IMR-90 (cell line): Measurements from ENCODE around the gene PDE11A. TPM values are rescaled to one million over a fixed set of nuclear protein-coding genes. Genes with fewer than 3 reads are reported as not detected.

Experiments used
- ATAC-seq: fragments of 200-7000 bp; cut with Tn5 transposase; 2 replicates; pipeline ENCODE4 v1.9.1; 2020; ENCODE audit warnings: low read depth, mild to moderate bottlenecking, moderate library complexity
- BruUV-seq: library from RNA; stranded (reverse); fragments of 400-500 nt; replicated peaks from 2 replicates; lab custom pipeline; 2021; lab: Mats Ljungman, UMichigan
- CTCF ChIA-PET: fragments of 300-600 bp; formaldehyde crosslinking; extraction: SDS; loops from one replicate; lab custom pipeline; 2021; ENCODE audit warnings: antibody characterized with exemption; lab: Yijun Ruan, JAX
- POLR2A ChIA-PET: fragments of 300-600 bp; sonication (Branson Sonifier 250); formaldehyde crosslinking; loops from one replicate; lab custom pipeline; 2022; ENCODE audit warnings: antibody characterized with exemption; ENCODE audit not compliant: unreplicated experiment; lab: Charles Lee
- DNase-seq: peaks from one replicate; pipeline ENCODE4 v3.0.0; 2013
- H2AFZ ChIP-seq: replicated peaks from 2 replicates; pipeline ENCODE3; 2013; ENCODE audit warnings: low read length, mild to moderate bottlenecking; ENCODE audit not compliant: poor library complexity
- H2AK5ac ChIP-seq: 2 replicates; pipeline ENCODE4 v1.6.1; 2013; ENCODE audit warnings: low read depth, low read length, inconsistent platforms
- H2AK9ac ChIP-seq: replicated peaks from 2 replicates; pipeline ENCODE3; 2013; ENCODE audit warnings: mild to moderate bottlenecking, low read depth, low read length, moderate library complexity; ENCODE audit not compliant: poor library complexity
- H2BK120ac ChIP-seq: 2 replicates; pipeline ENCODE4 v1.6.1; 2013; ENCODE audit warnings: low read depth, low read length, inconsistent platforms
- H2BK15ac ChIP-seq: 3 replicates; pipeline ENCODE4 v1.6.1; 2013; ENCODE audit warnings: low read depth, low read length, inconsistent platforms
- H2BK20ac ChIP-seq: 2 replicates; pipeline ENCODE4 v1.6.1; 2013; ENCODE audit warnings: low read depth, mild to moderate bottlenecking, inconsistent platforms, low read length, moderate library complexity
- H2BK5ac ChIP-seq: 2 replicates; pipeline ENCODE4 v1.6.1; 2013; ENCODE audit warnings: mild to moderate bottlenecking, low read depth, low read length, inconsistent platforms; ENCODE audit not compliant: poor library complexity, severe bottlenecking
- H3K14ac ChIP-seq: replicated peaks from 2 replicates; pipeline ENCODE4 v1.6.1; 2013; ENCODE audit warnings: low read depth, low read length, inconsistent platforms
- H3K18ac ChIP-seq: 2 replicates; pipeline ENCODE4 v1.6.1; 2013; ENCODE audit warnings: low read depth, low read length, control low read depth
- H3K23ac ChIP-seq: 2 replicates; pipeline ENCODE4 v1.6.1; 2013; ENCODE audit warnings: low read depth, low read length, inconsistent platforms
- H3K27ac ChIP-seq: 2 replicates; pipeline ENCODE4 v1.5.1; 2013; ENCODE audit warnings: mild to moderate bottlenecking, control low read depth, low read length; ENCODE audit not compliant: insufficient read depth
- H3K27me3 ChIP-seq: 2 replicates; pipeline ENCODE4 v1.6.1; 2013; ENCODE audit warnings: low read length; ENCODE audit not compliant: control insufficient read depth, insufficient read depth
- H3K36me3 ChIP-seq: 2 replicates; pipeline ENCODE4 v1.6.1; 2013; ENCODE audit warnings: low read length, mixed read lengths; ENCODE audit not compliant: control insufficient read depth, insufficient read depth
- H3K4ac ChIP-seq: 2 replicates; pipeline ENCODE4 v1.6.1; 2013; ENCODE audit warnings: low read depth, low read length, inconsistent platforms
- H3K4me1 ChIP-seq: 2 replicates; pipeline ENCODE4 v1.6.1; 2013; ENCODE audit warnings: low read length, mixed read lengths; ENCODE audit not compliant: control insufficient read depth, insufficient read depth
- H3K4me2 ChIP-seq: 2 replicates; pipeline ENCODE4 v1.6.1; 2013; ENCODE audit warnings: low read depth, mild to moderate bottlenecking, control low read depth, low read length, moderate library complexity
- H3K4me3 ChIP-seq: 2 replicates; pipeline ENCODE4 v1.5.1; 2013; ENCODE audit warnings: low read depth, mild to moderate bottlenecking, control low read depth, low read length, moderate library complexity; ENCODE audit not compliant: insufficient read depth
- H3K56ac ChIP-seq: 2 replicates; pipeline ENCODE4 v1.6.1; 2013; ENCODE audit warnings: low read length, inconsistent platforms; ENCODE audit not compliant: insufficient read depth; ENCODE audit errors: extremely low read depth
- H3K79me1 ChIP-seq, 2 experiments: 2 replicates each; pipeline ENCODE4 v1.6.1; 2013; ENCODE audit warnings: low read length in 2 of 2, inconsistent platforms in 1 of 2, low read depth in 1 of 2
- H3K9ac ChIP-seq: 2 replicates; pipeline ENCODE4 v1.6.1; 2013; ENCODE audit warnings: low read depth, low read length, control low read depth
- H3K9me1 ChIP-seq: 2 replicates; pipeline ENCODE4 v1.6.1; 2013; ENCODE audit warnings: low read length, inconsistent platforms; ENCODE audit not compliant: insufficient read depth
- H3K9me3 ChIP-seq: 2 replicates; pipeline ENCODE4 v1.6.1; 2013; ENCODE audit warnings: low read length; ENCODE audit not compliant: control insufficient read depth, insufficient read depth
- H4K20me1 ChIP-seq: 2 replicates; pipeline ENCODE4 v1.6.1; 2013; ENCODE audit warnings: low read length, inconsistent platforms; ENCODE audit not compliant: insufficient read depth
- H4K5ac ChIP-seq: 2 replicates; pipeline ENCODE4 v1.6.1; 2013; ENCODE audit warnings: mild to moderate bottlenecking, low read depth, low read length, control low read depth
- H4K8ac ChIP-seq, 2 experiments: 2 replicates each; pipeline ENCODE4 v1.6.1; 2013; ENCODE audit warnings: low read depth in 2 of 2, low read length in 2 of 2, control low read depth in 1 of 2, inconsistent platforms in 1 of 2
- H4K91ac ChIP-seq: 2 replicates; pipeline ENCODE4 v1.6.1; 2013; ENCODE audit warnings: low read depth, low read length, inconsistent platforms; ENCODE audit not compliant: insufficient read depth
- BHLHE40 ChIP-seq: fragments of 150-350 bp; IDR thresholded peaks from 2 replicates; pipeline ENCODE4 v1.6.1; 2016; ENCODE audit warnings: mild to moderate bottlenecking, low read depth, low read length
- ELK1 ChIP-seq: fragments of 150-350 bp; IDR thresholded peaks from 2 replicates; pipeline ENCODE4 v1.6.1; 2016; ENCODE audit warnings: low read depth, mild to moderate bottlenecking, low read length, moderate library complexity, borderline replicate concordance
- RAD21 ChIP-seq: IDR thresholded peaks from 2 replicates; pipeline ENCODE4 v1.6.1; 2012; ENCODE audit warnings: low read length, improper control_type of control experiment
- RFX5 ChIP-seq: IDR thresholded peaks from 2 replicates; pipeline ENCODE4 v1.8.0; 2012; ENCODE audit warnings: low read depth, mild to moderate bottlenecking, low read length, moderate library complexity
- WGBS, 2 experiments: methylation state at CpG; one replicate each; pipeline versions ENCODE4 v1.1.5 to v1.1.7; 2013; ENCODE audit warnings: missing lambda C conversion rate in 2 of 2; ENCODE audit not compliant: insufficient read length in 1 of 2; ENCODE audit errors: extremely low coverage in 2 of 2; 5-methylcytosine and 5-hydroxymethylcytosine counted together
- dilution Hi-C: fragments of 300-500 bp; cut with HindIII; formaldehyde crosslinking; loops from one replicate; pipeline ENCODE4 v1.14.3; 2018; ENCODE audit warnings: low sequenced_read_pairs; ENCODE audit not compliant: unreplicated experiment
- in situ Hi-C: fragments of 300-500 bp; cut with MboI; formaldehyde crosslinking; loops from 3 replicates; pipeline ENCODE4 v1.14.3; 2019; ENCODE audit warnings: low sequenced_read_pairs, inconsistent platforms, mixed read lengths
- intact Hi-C: fragments of 100-400 bp; cut with micrococcal nuclease; formaldehyde crosslinking; loops from 2 replicates; pipeline ENCODE4 v1.10.0; 2022
- polyA plus RNA-seq, 3 experiments: library from polyadenylated mRNA; depleted of rRNA; stranded (reverse); fragments of >200 nt; gene quantifications; 2 replicates each; pipeline ENCODE4 v1.2.3, GENCODE V29; 2012; ENCODE audit warnings: low replicate concordance in 1 of 3
- total RNA-seq: library from RNA; depleted of rRNA; stranded (reverse); fragments of >200 nt; gene quantifications from 2 replicates; pipeline ENCODE4 v1.2.3, GENCODE V29; 2012

PDE11A gene
- total and polyA plus RNA-seq, 2 of the 4 experiments (the other 2 are of a cell fraction), result 0.21 to 0.72 TPM

GRCh38 chr2:177595126-177595845 is 477.3 kb downstream of the PDE11A start:
- Histone ChIP-seq H3K27me3 (peaks cover 12% of the 10 kb centered on the region), H3K79me1 (no peaks in the 10 kb centered on the region), H2AK5ac (no peak overlapping the region), H3K4me1 (no peaks in the 10 kb centered on the region), H3K9ac (no peak overlapping the region), H3K9me3 (no peaks in the 10 kb centered on the region), H3K36me3 (no peaks in the 10 kb centered on the region), H4K20me1 (no peaks in the 10 kb centered on the region), H3K56ac (no peak overlapping the region), H3K27ac (no peak overlapping the region), H4K8ac (no peak overlapping the region), H3K18ac (no peak overlapping the region), H3K23ac (no peak overlapping the region), H2BK120ac (no peak overlapping the region), H3K9me1 (no peaks in the 10 kb centered on the region), H3K4me2 (no peak overlapping the region), H3K4me3 (no peak overlapping the region), H2BK20ac (no peak overlapping the region), H3K14ac (no peak overlapping the region), H2AFZ (no peak overlapping the region), H2BK5ac (no peak overlapping the region), H3K4ac (no peak overlapping the region), H4K91ac (no peak overlapping the region), H2AK9ac (no peak overlapping the region), H2BK15ac (no peak overlapping the region), H4K5ac (no peak overlapping the region)
- ChIA-PET CTCF (no interaction called here), POLR2A (no interaction called here)
- ATAC-seq (no peak), DNase-seq (no peak)
- no TSS peak for BruUV-seq
- intact Hi-C loops, result no loop called here
- WGBS, 2 experiments, result 100% methylated on average over 2 of the region's 4 CpGs; no CpG with 5 or more reads in 1 of the 2 experiments
- dilution Hi-C loops, result no loop called here
- no peak for TF ChIP-seq RFX5
- no peak for TF ChIP-seq BHLHE40
- TF ChIP-seq ELK1, result no peak
- no peak for TF ChIP-seq RAD21
- in situ Hi-C loops, result no loop called here
